ENCODE measurements around the gene ANKRD12. TPM values are rescaled to one million over a fixed set of nuclear protein-coding genes. Genes with fewer than 3 reads are reported as not detected.

Gene ANKRD12
- total RNA-seq (2014; rRNA removed; shearing (Covaris generic)): 17.2 and 23.9 TPM in 2 replicates
- polyA plus RNA-seq (2016; fragmentation: Nextera tagmentation; extraction: Ambion mirVana): 57.9 and 92.4 TPM in 2 replicates
- long read RNA-seq, partial matches to known transcripts: 18 of 47 reads
- long read RNA-seq, other reads (novel, unspliced or antisense): 29 of 47 reads

DNA sequence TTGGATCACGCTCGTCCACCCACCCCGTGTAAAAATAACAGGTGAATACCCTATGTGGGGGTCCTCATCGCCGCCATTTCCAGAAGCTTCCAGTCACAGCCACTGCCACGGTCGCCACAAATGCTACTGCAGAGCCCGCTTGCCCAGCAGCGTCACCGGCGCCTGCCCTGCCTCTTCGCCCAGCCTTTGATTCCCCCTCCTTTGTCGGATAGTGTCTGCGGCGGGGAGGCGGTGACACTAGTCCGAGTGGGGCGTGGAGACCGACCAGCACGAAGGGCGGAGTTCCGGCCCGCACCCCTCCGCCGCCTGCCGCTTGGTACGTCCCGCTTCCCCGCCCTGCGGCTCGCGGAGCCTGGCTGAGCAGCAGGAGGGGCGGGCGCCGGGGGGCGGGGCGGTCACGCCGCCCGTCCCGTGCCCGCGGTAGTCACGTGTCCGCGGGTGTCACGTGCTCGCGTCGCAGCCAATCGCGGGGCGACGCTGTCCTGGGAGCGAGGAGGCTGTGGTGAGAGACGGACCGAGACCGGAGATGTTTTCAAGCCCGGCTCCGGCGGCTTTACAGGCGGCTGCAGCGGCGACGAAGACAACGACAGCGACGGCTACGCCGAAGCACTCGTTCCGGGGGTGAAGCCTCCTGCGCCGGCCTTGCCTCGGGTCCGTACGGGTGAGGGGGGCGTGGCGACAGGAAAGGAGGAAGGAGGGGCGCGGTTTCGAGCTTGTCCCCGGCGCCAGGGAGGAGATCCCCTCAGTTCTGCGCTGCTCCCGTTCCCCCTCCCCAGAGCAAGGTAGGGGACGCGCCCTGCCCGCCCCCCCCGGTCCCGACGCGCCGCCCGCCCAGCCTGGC lies at the start of gene ANKRD12:
TSS of gene ANKRD12 (plus strand) at position 467 of the 841 bp plus-strand sequence. CDS start 45,652 bp downstream, outside the sequence.
- peak; percentile 75 for ATAC-seq
- peak within 1 kb of the TSS; percentile 72; the same call in 1 of the 2 replicates for H2AFZ ChIP-seq
- no peaks in the 10 kb centered on the region for H3K9me3 Mint-ChIP-seq

More for the DNA sequence above, at the start of gene ANKRD12:
- Histone ChIP-seq H3K27me3 (ENCODE audit: insufficient read depth) (no peaks in the 10 kb centered on the region), H3K4me3 (peak within 1 kb of the TSS; percentile 81), H3K79me2 (replicated peaks; ENCODE audit: insufficient read depth) (peaks cover 51% of the 10 kb centered on the region), H3F3A (replicated peaks; ENCODE audit: low read depth) (peaks cover 10% of the 10 kb centered on the region), H4K20me1 (replicated peaks; ENCODE audit: insufficient read depth) (0 out of 2 replicates have a peak, but pooled peaks cover 3% of the 10 kb centered on the region), H3K27ac (ENCODE audit: low read depth) (peak within 1 kb of the TSS; percentile 94), H3K36me3 (ENCODE audit: insufficient read depth) (no peaks in the 10 kb centered on the region), H3K9me2 (ENCODE audit: insufficient read depth) (no peaks in the 10 kb centered on the region), H3K4me1 (ENCODE audit: insufficient read depth) (peaks cover 15% of the 10 kb centered on the region; the same call in 1 of the 2 replicates), H3K4me2 (peak within 1 kb of the TSS; percentile 76)
- Mint-ChIP-seq H3K27ac (peak within 1 kb of the TSS; percentile 99), H3K4me1 (peaks cover 27% of the 10 kb centered on the region), H3K4me3 (peak within 1 kb of the TSS; percentile 96), H3K27me3 (ENCODE audit: insufficient read depth, low read depth, poor library complexity) (peaks cover 13% of the 10 kb centered on the region), H3K36me3 (ENCODE audit: low read depth) (peaks cover 28% of the 10 kb centered on the region)
- peak; percentile 94 for DNase-seq (ENCODE audit: low spot score)
- TF ChIP-seq STAT1 (IDR thresholded peaks at IDR 0.05; ENCODE audit: unreplicated experiment): no peak
- peak; percentile 10; the same call in 1 of the 2 replicates for TF ChIP-seq CREB1 (CRISPR knock-in tag; IDR thresholded peaks at IDR 0.05; ENCODE audit: low read depth)
- TF ChIP-seq ZNF462 (CRISPR knock-in tag; IDR thresholded peaks at IDR 0.05): no peak
- TF ChIP-seq EZH2 (IDR thresholded peaks at IDR 0.05; ENCODE audit: low read depth, unreplicated experiment): no peak
- no peak for TF ChIP-seq NANOG (IDR thresholded peaks at IDR 0.05; ENCODE audit: borderline replicate concordance)
- peak; percentile 57; the same call in 1 of the 2 replicates for TF ChIP-seq POLR2AphosphoS5 (IDR thresholded peaks at IDR 0.05; ENCODE audit: low read depth)
